Measurements from ENCODE around the gene AP2A2.

- TF ChIP-seq SRF (IDR thresholded peaks at IDR 0.05; ENCODE audit: low read depth) (no peak), EZH2phosphoT487 (IDR thresholded peaks at IDR 0.05; ENCODE audit: borderline replicate concordance) (no peak), POLR2A (IDR thresholded peaks at IDR 0.05; ENCODE audit: borderline replicate concordance, extremely low read depth, insufficient read depth, insufficient read length) (no peak)
Measured at GRCh38 chr11:1009371-1009770, 83.7 kb downstream of the AP2A2 start.
